Nephron (organoid): ENCODE results near the gene ELF5.

ENCODE experiments used
- H3K27ac Mint-ChIP-seq, 3 experiments: 2 replicates each; pipeline ENCODE4 v1.8.0; 2020; ENCODE audit warnings: mixed read lengths in 3 of 3, mild to moderate bottlenecking in 2 of 3, moderate library complexity in 1 of 3
- H3K27me3 Mint-ChIP-seq: 2 replicates; pipeline ENCODE4 v1.8.0; 2021; ENCODE audit warnings: low read depth, mild to moderate bottlenecking, moderate library complexity, mixed read lengths
- H3K36me3 Mint-ChIP-seq: 2 replicates; pipeline ENCODE4 v1.8.0; 2020; ENCODE audit warnings: low read depth, mixed read lengths
- H3K4me1 Mint-ChIP-seq: 2 replicates; pipeline ENCODE4 v1.8.0; 2020; ENCODE audit warnings: mixed read lengths
- H3K4me3 Mint-ChIP-seq, 3 experiments: 2 replicates each; pipeline ENCODE4 v1.8.0; 2020; ENCODE audit warnings: mild to moderate bottlenecking in 3 of 3, mixed read lengths in 3 of 3, moderate library complexity in 2 of 3
- H3K9me3 Mint-ChIP-seq: 2 replicates; pipeline ENCODE4 v1.8.0; 2020; ENCODE audit warnings: mixed read lengths
- CTCF ChIP-seq, 3 experiments: fragments of 200-600 bp; sonication (generic); IDR thresholded peaks; one replicate each; pipeline ENCODE4 v1.5.0; 2021; ENCODE audit warnings: antibody characterized with exemption in 3 of 3; ENCODE audit not compliant: unreplicated experiment in 3 of 3

Gene ELF5

GRCh38 chr11:34448223-34448994 lies 65.2 kb downstream of the ELF5 start:
- no peaks in the 10 kb centered on the region for H3K9me3 Mint-ChIP-seq
- H3K27ac Mint-ChIP-seq = no peak overlapping the region
- peaks cover 6% of the 10 kb centered on the region for H3K36me3 Mint-ChIP-seq
- no peaks in the 10 kb centered on the region for H3K27me3 Mint-ChIP-seq
- no peak for TF ChIP-seq CTCF (IDR thresholded peaks at IDR 0.05; ENCODE audit: unreplicated experiment in 3 of 3)
- H3K4me1 Mint-ChIP-seq = peaks cover 27% of the 10 kb centered on the region
- no peak overlapping the region for H3K4me3 Mint-ChIP-seq

- no peak overlapping the region for H3K4me3 Mint-ChIP-seq
- H3K4me1 Mint-ChIP-seq = peaks cover 27% of the 10 kb centered on the region
- no peaks in the 10 kb centered on the region for H3K9me3 Mint-ChIP-seq
- TF ChIP-seq CTCF (IDR thresholded peaks at IDR 0.05; ENCODE audit: unreplicated experiment in 3 of 3) = no peak
- no peaks in the 10 kb centered on the region for H3K27me3 Mint-ChIP-seq
- peaks cover 8% of the 10 kb centered on the region for H3K36me3 Mint-ChIP-seq
- no peak overlapping the region for H3K27ac Mint-ChIP-seq
These were observed 66.5 kb downstream of the ELF5 start for GRCh38 chr11:34447044-34447443.

GRCh38 chr11:34446386-34446785 lies 67.2 kb downstream of the ELF5 start:
- no peak for TF ChIP-seq CTCF (IDR thresholded peaks at IDR 0.05; ENCODE audit: unreplicated experiment in 3 of 3)
- H3K9me3 Mint-ChIP-seq = no peaks in the 10 kb centered on the region
- no peak overlapping the region for H3K27ac Mint-ChIP-seq
- H3K4me1 Mint-ChIP-seq = peaks cover 27% of the 10 kb centered on the region
- H3K27me3 Mint-ChIP-seq = no peaks in the 10 kb centered on the region
- H3K36me3 Mint-ChIP-seq = peaks cover 9% of the 10 kb centered on the region
- H3K4me3 Mint-ChIP-seq = no peak overlapping the region

- H3K27me3 Mint-ChIP-seq = no peaks in the 10 kb centered on the region
- H3K27ac Mint-ChIP-seq = no peak overlapping the region
- H3K4me3 Mint-ChIP-seq = no peak overlapping the region
- H3K9me3 Mint-ChIP-seq = no peaks in the 10 kb centered on the region
- TF ChIP-seq CTCF (IDR thresholded peaks at IDR 0.05; ENCODE audit: unreplicated experiment in 3 of 3) = no peak
- peaks cover 27% of the 10 kb centered on the region for H3K4me1 Mint-ChIP-seq
- H3K36me3 Mint-ChIP-seq = peaks cover 12% of the 10 kb centered on the region
These were observed 67.6 kb downstream of the ELF5 start for GRCh38 chr11:34445956-34446355.

- no peak for TF ChIP-seq CTCF (IDR thresholded peaks at IDR 0.05; ENCODE audit: unreplicated experiment in 3 of 3)
- no peaks in the 10 kb centered on the region for H3K27me3 Mint-ChIP-seq
- H3K9me3 Mint-ChIP-seq = no peaks in the 10 kb centered on the region
- H3K4me3 Mint-ChIP-seq = no peak overlapping the region
- H3K36me3 Mint-ChIP-seq = peaks cover 14% of the 10 kb centered on the region
- H3K27ac Mint-ChIP-seq = no peak overlapping the region
- H3K4me1 Mint-ChIP-seq = peaks cover 34% of the 10 kb centered on the region
These were observed 69.2 kb downstream of the ELF5 start for GRCh38 chr11:34444428-34444827.

GRCh38 chr11:34443136-34443535 lies 70.5 kb downstream of the ELF5 start:
- Mint-ChIP-seq H3K4me3 (no peak overlapping the region), H3K27ac (no peak overlapping the region)

More at GRCh38 chr11:34443136-34443535, 70.5 kb downstream of the ELF5 start:
- Mint-ChIP-seq H3K27me3 (no peaks in the 10 kb centered on the region), H3K36me3 (peaks cover 14% of the 10 kb centered on the region), H3K9me3 (no peaks in the 10 kb centered on the region), H3K4me1 (peaks cover 29% of the 10 kb centered on the region)
- no peak for TF ChIP-seq CTCF (IDR thresholded peaks at IDR 0.05; ENCODE audit: unreplicated experiment in 3 of 3)
